AG10803 (cell line): ENCODE results near the gene ADGB.

Experiments
- DNase-seq: peaks from one replicate; pipeline ENCODE4 v3.0.0; 2010; ENCODE audit warnings: low read depth
- H3K4me3 ChIP-seq: 2 replicates; pipeline ENCODE4 v1.5.1; 2011; ENCODE audit warnings: mild to moderate bottlenecking, low read length, control low read depth
- CTCF ChIP-seq: conservative IDR thresholded peaks from 2 replicates; pipeline ENCODE4 v1.5.1; 2011; ENCODE audit warnings: mild to moderate bottlenecking, low read length, control low read depth, inconsistent platforms

ADGB gene

GRCh38 chr6:146857980-146858347, 259.2 kb downstream of the ADGB start:
- no peak for TF ChIP-seq CTCF
- H3K4me3 ChIP-seq, result peak overlapping the region; percentile 44
- DNase-seq, result no peak

GRCh38 chr6:146859206-146859605, 260.4 kb downstream of the ADGB start:
- no peak for DNase-seq
- TF ChIP-seq CTCF, result no peak
- H3K4me3 ChIP-seq, result no peak overlapping the region

GRCh38 chr6:146859795-146860495, 261.2 kb downstream of the ADGB start:
- no peak overlapping the region for H3K4me3 ChIP-seq
- TF ChIP-seq CTCF, result no peak
- DNase-seq, result peak; percentile 17

GRCh38 chr6:146860583-146860982, 261.8 kb downstream of the ADGB start:
- no peak overlapping the region for H3K4me3 ChIP-seq
- DNase-seq, result peak; percentile 48
- TF ChIP-seq CTCF, result no peak

GRCh38 chr6:146861029-146861563, 262.3 kb downstream of the ADGB start:
- TF ChIP-seq CTCF, result no peak
- no peak overlapping the region for H3K4me3 ChIP-seq
- DNase-seq, result no peak

GRCh38 chr6:146861716-146862115, 262.9 kb downstream of the ADGB start:
- DNase-seq, result no peak
- H3K4me3 ChIP-seq, result no peak overlapping the region
- TF ChIP-seq CTCF, result no peak

GRCh38 chr6:146862508-146862919, 263.7 kb downstream of the ADGB start:
- no peak for DNase-seq
- no peak for TF ChIP-seq CTCF
- H3K4me3 ChIP-seq, result no peak overlapping the region
